Neural progenitor cell (in vitro differentiated cells): ENCODE measurements around the gene TFCP2.

ENCODE experiments used
- EZH2 ChIP-seq: fragments of 200-600 bp; sonication (generic); IDR thresholded peaks from 2 replicates; pipeline ENCODE4 v1.6.1; 2017; ENCODE audit warnings: antibody characterized with exemption, mild to moderate bottlenecking, moderate library complexity
- TF ChIP-seq, protein P1 (sequence below): fragments of 200-600 bp; sonication (generic); IDR thresholded peaks from 2 replicates; pipeline ENCODE4 v1.5.1; 2017; ENCODE audit warnings: antibody characterized with exemption, mild to moderate bottlenecking

DNA sequence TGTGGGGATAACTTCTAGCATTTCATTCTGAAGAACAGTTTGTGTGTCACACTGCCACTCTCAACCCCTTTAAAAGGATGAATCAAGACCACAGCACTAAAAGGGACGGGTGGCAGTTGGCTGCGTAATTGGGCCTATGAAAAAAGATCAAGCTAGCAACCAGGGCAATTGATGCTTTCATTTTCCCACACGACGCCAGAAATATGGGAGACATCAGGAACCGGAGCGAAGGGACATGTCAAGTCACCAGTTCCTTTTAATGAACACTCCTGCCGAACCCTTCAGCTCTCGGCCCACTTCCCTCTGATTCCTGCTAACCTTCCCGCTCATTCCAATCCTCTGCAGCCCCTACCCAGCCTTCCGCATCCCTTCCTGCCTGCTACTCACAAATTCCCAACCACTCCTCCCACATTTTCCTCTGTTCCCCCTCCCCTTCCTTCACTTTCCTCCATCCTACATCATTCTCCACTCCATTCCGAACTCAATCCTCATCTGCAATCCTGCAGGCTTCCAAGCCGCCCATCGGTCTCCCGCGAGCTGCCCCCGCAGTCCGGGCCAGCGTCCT, 90.3 kb downstream of the TFCP2 start:
- TF ChIP-seq EZH2: no peak
- TF ChIP-seq, protein P1, sequence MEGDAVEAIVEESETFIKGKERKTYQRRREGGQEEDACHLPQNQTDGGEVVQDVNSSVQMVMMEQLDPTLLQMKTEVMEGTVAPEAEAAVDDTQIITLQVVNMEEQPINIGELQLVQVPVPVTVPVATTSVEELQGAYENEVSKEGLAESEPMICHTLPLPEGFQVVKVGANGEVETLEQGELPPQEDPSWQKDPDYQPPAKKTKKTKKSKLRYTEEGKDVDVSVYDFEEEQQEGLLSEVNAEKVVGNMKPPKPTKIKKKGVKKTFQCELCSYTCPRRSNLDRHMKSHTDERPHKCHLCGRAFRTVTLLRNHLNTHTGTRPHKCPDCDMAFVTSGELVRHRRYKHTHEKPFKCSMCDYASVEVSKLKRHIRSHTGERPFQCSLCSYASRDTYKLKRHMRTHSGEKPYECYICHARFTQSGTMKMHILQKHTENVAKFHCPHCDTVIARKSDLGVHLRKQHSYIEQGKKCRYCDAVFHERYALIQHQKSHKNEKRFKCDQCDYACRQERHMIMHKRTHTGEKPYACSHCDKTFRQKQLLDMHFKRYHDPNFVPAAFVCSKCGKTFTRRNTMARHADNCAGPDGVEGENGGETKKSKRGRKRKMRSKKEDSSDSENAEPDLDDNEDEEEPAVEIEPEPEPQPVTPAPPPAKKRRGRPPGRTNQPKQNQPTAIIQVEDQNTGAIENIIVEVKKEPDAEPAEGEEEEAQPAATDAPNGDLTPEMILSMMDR: no peak
